ENCODE measurements around the gene IL15RA.
"Not testable (repeated sequence)": the region's sequence is repeated elsewhere in the genome, so short reads cannot be mapped to it uniquely, and the experiment has no call there.

IL15RA gene

GRCh38 chr10:5968681-5969453 lies 8.5 kb downstream of the IL15RA start:
- no peak for DNase-seq

- no peak for DNase-seq
Measured at GRCh38 chr10:5968037-5968680, 9.2 kb downstream of the IL15RA start.

- no peak for DNase-seq
Measured at GRCh38 chr10:5965266-5965665, 12.1 kb downstream of the IL15RA start.

- no peak for DNase-seq
Measured at GRCh38 chr10:5964736-5965135, 12.6 kb downstream of the IL15RA start.

- DNase-seq, result no peak
Measured at GRCh38 chr10:5963591-5963990, 13.8 kb downstream of the IL15RA start.

- DNase-seq, result no peak
Measured at GRCh38 chr10:5963071-5963470, 14.3 kb downstream of the IL15RA start.

- not testable (repeated sequence) for DNase-seq
Measured at GRCh38 chr10:5962358-5962940, 14.9 kb downstream of the IL15RA start.

- no peak for DNase-seq
Measured at GRCh38 chr10:5961405-5962100, 15.8 kb downstream of the IL15RA start.

GRCh38 chr10:5960973-5961275 lies 16.4 kb downstream of the IL15RA start:
- DNase-seq, result not testable (repeated sequence)

- DNase-seq, result no peak
Measured at GRCh38 chr10:5960070-5960972, 17.0 kb downstream of the IL15RA start.

- no peak for DNase-seq
Measured at GRCh38 chr10:5959581-5960069, 17.7 kb downstream of the IL15RA start.

GRCh38 chr10:5959142-5959541 lies 18.2 kb downstream of the IL15RA start:
- DNase-seq, result no peak

GRCh38 chr10:5958675-5959074 lies 18.7 kb downstream of the IL15RA start:
- no peak for DNase-seq

GRCh38 chr10:5958077-5958476 lies 19.3 kb downstream of the IL15RA start:
- no peak for DNase-seq

GRCh38 chr10:5956146-5956936 lies 21.0 kb downstream of the IL15RA start:
- DNase-seq, result no peak

- DNase-seq, result no peak
Measured at GRCh38 chr10:5953676-5954075, 23.7 kb downstream of the IL15RA start.

- DNase-seq, result no peak
Measured at GRCh38 chr10:5952731-5953385, 24.5 kb downstream of the IL15RA start.

- no peak for DNase-seq
Measured at GRCh38 chr10:5951721-5952407, 25.5 kb downstream of the IL15RA start.

GRCh38 chr10:5951167-5951711 lies 26.1 kb downstream of the IL15RA start:
- no peak for DNase-seq
